ENCODE results near the gene TEX11. TPM values are rescaled to one million over a fixed set of nuclear protein-coding genes. Genes with fewer than 3 reads are reported as not detected.

Gene TEX11
- total RNA-seq, 1 donor from 2014 or later, result not detected

- H3K9me3 ChIP-seq, result no peaks in the 10 kb centered on the region
- no peak for DNase-seq (ENCODE audit: extremely low spot score in 2 of 2)
- intact Hi-C loops (cut with DNase I), result no loop called here
- H3K4me3 ChIP-seq, result no peak overlapping the region
- no peaks in the 10 kb centered on the region for H3K36me3 ChIP-seq
- no peaks in the 10 kb centered on the region for H3K27me3 ChIP-seq
- TF ChIP-seq POLR2AphosphoS5 (IDR thresholded peaks at IDR 0.05; ENCODE audit: insufficient read depth in 1 of 2, low read depth in 1 of 2) (no peak), CTCF (IDR thresholded peaks at IDR 0.05) (no peak), POLR2A (IDR thresholded peaks at IDR 0.05) (no peak)
- H3K27ac ChIP-seq, result no peak overlapping the region
- H3K4me1 ChIP-seq, result no peaks in the 10 kb centered on the region
Observed at GRCh38 chrX:70554081-70554480, 354.4 kb downstream of the TEX11 start.

DNA sequence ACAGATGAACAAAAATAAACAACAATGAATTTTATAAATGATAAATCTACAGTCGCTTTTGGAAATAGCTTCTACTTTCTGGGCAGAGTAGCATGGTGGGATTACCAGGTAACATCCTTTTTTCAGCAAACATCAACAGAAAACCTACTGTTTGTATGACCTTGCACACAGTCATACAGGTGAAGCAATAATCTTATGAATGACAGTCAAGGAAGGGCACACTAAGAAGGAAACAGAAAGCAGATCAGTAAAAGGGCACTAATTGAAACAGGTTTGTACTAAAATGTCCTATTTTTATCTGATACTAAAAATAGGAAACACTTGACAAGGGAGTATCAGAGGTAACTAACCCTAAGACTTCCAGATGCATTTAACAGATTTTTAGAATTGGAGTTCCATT is 355.0 kb downstream of the TEX11 start:
- Histone ChIP-seq H3K4me3 (no peak overlapping the region), H3K27me3 (no peaks in the 10 kb centered on the region), H3K9me3 (no peaks in the 10 kb centered on the region), H3K4me1 (no peaks in the 10 kb centered on the region), H3K36me3 (no peaks in the 10 kb centered on the region), H3K27ac (no peak overlapping the region)
- DNase-seq (ENCODE audit: extremely low spot score in 2 of 2), result no peak
- TF ChIP-seq POLR2AphosphoS5 (IDR thresholded peaks at IDR 0.05; ENCODE audit: insufficient read depth in 1 of 2, low read depth in 1 of 2) (no peak), POLR2A (IDR thresholded peaks at IDR 0.05) (no peak), CTCF (IDR thresholded peaks at IDR 0.05) (no peak)
- intact Hi-C loops (cut with DNase I), result no loop called here

DNA sequence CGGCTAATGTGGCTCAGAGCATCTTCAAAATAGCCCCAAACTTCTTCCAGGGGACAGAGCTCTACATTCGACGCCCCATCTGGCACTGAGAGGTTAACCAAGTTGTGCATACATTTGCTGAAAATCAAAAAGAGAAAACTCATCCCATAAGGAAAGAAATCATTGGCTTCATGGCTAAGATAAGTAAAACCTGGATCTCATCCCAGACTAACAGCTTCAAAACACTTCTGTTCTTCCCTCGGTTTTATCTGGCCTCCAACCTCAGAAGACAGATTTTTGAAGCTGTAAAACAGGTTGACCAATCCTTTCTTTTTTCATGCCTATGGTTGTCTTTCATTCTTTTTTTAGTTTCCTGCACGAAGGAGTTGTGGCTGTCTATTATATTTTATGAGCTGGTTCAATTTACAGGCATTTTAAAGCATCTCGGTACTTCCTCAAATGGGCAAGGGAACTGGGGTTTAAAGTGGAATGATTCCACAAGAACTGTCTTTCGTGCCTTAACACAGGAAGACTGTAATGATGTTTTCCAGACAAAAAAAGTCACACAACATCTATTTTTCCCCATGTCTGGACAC is 356.3 kb downstream of the TEX11 start:
- no peak for DNase-seq (ENCODE audit: extremely low spot score in 2 of 2)
- Histone ChIP-seq H3K9me3 (no peaks in the 10 kb centered on the region), H3K36me3 (no peaks in the 10 kb centered on the region), H3K27ac (no peak overlapping the region), H3K27me3 (no peaks in the 10 kb centered on the region), H3K4me1 (no peaks in the 10 kb centered on the region), H3K4me3 (no peak overlapping the region)
- intact Hi-C loops (cut with DNase I), result no loop called here
- TF ChIP-seq POLR2AphosphoS5 (IDR thresholded peaks at IDR 0.05; ENCODE audit: insufficient read depth in 1 of 2, low read depth in 1 of 2) (no peak), POLR2A (IDR thresholded peaks at IDR 0.05) (no peak), CTCF (IDR thresholded peaks at IDR 0.05) (no peak)

- intact Hi-C loops (cut with DNase I), result no loop called here
Observed at GRCh38 chrX:70549429-70549828, 359.1 kb downstream of the TEX11 start.

More at GRCh38 chrX:70549429-70549828, 359.1 kb downstream of the TEX11 start:
- Histone ChIP-seq H3K4me3 (no peak overlapping the region), H3K27ac (no peak overlapping the region), H3K4me1 (no peaks in the 10 kb centered on the region), H3K9me3 (no peaks in the 10 kb centered on the region), H3K36me3 (no peaks in the 10 kb centered on the region), H3K27me3 (no peaks in the 10 kb centered on the region)
- no peak for DNase-seq (ENCODE audit: extremely low spot score in 2 of 2)
- TF ChIP-seq POLR2A (IDR thresholded peaks at IDR 0.05) (no peak), POLR2AphosphoS5 (IDR thresholded peaks at IDR 0.05; ENCODE audit: insufficient read depth in 1 of 2, low read depth in 1 of 2) (no peak), CTCF (IDR thresholded peaks at IDR 0.05) (no peak)

All from vagina (tissue), 2 donors.